Brain microvascular endothelial cell (primary cell): ENCODE results near the gene FRMD8.

Experiments used
- DNase-seq: peaks from one replicate; pipeline ENCODE4 v3.0.0-alpha.2; 2020
- H3K27ac ChIP-seq: fragments of 250-450 bp; sonication (Bioruptor Pico); 2 replicates; pipeline ENCODE4 v1.5.1; 2020; ENCODE audit warnings: mild to moderate bottlenecking, moderate library complexity
- H3K27me3 ChIP-seq: fragments of 250-450 bp; sonication (Bioruptor Pico); replicated peaks from 2 replicates; pipeline ENCODE4 v1.5.1; 2020; ENCODE audit warnings: mild to moderate bottlenecking
- H3K36me3 ChIP-seq: fragments of 250-450 bp; sonication (Bioruptor Pico); replicated peaks from 2 replicates; pipeline ENCODE4 v1.5.1; 2020; ENCODE audit warnings: mild to moderate bottlenecking
- H3K4me3 ChIP-seq: 2 replicates; pipeline ENCODE4 v1.5.1; 2011; ENCODE audit warnings: low read depth, mild to moderate bottlenecking, control low read depth, low read length, moderate library complexity
- CTCF ChIP-seq: IDR thresholded peaks from 2 replicates; pipeline ENCODE4 v1.5.1; 2011; ENCODE audit warnings: low read depth, mild to moderate bottlenecking, moderate library complexity, low read length, control low read depth, inconsistent platforms; ENCODE audit errors: missing control alignments
- in situ Hi-C: cut with HindIII; loops from 2 replicates; pipeline ENCODE4 v1.10.0; 2017; ENCODE audit warnings: low sequenced_read_pairs, low pct_ligation_motif_present

Gene FRMD8

GRCh38 chr11:65390996-65391395 is 4.6 kb downstream of the FRMD8 start:
- Histone ChIP-seq H3K27me3 (no peaks in the 10 kb centered on the region), H3K36me3 (peaks cover 43% of the 10 kb centered on the region), H3K27ac (peak overlapping the region; percentile 67), H3K4me3 (peak overlapping the region; percentile 20)
- TF ChIP-seq CTCF, result peak; percentile 22
- no peak for DNase-seq
- in situ Hi-C loops, result no loop called here

GRCh38 chr11:65392186-65392829 is 5.9 kb downstream of the FRMD8 start:
- no peak for DNase-seq
- in situ Hi-C loops, result no loop called here
- TF ChIP-seq CTCF, result no peak
- no peak overlapping the region for H3K27ac ChIP-seq
- no peaks in the 10 kb centered on the region for H3K27me3 ChIP-seq
- no peak overlapping the region for H3K4me3 ChIP-seq
- H3K36me3 ChIP-seq, result peaks cover 56% of the 10 kb centered on the region

GRCh38 chr11:65392899-65393298 is 6.5 kb downstream of the FRMD8 start:
- TF ChIP-seq CTCF, result no peak
- no peaks in the 10 kb centered on the region for H3K27me3 ChIP-seq
- H3K36me3 ChIP-seq, result peaks cover 62% of the 10 kb centered on the region
- in situ Hi-C loops, result no loop called here
- no peak overlapping the region for H3K27ac ChIP-seq
- no peak overlapping the region for H3K4me3 ChIP-seq
- no peak for DNase-seq

GRCh38 chr11:65393513-65394079 is 7.2 kb downstream of the FRMD8 start:
- H3K4me3 ChIP-seq, result no peak overlapping the region
- TF ChIP-seq CTCF, result no peak
- in situ Hi-C loops, result no loop called here
- H3K36me3 ChIP-seq, result peaks cover 69% of the 10 kb centered on the region
- DNase-seq, result no peak
- H3K27ac ChIP-seq, result no peak overlapping the region
- no peaks in the 10 kb centered on the region for H3K27me3 ChIP-seq

- no peaks in the 10 kb centered on the region for H3K27me3 ChIP-seq
- no peak for DNase-seq
- H3K36me3 ChIP-seq, result peaks cover 72% of the 10 kb centered on the region
- no peak for TF ChIP-seq CTCF
- in situ Hi-C loops, result no loop called here
- no peak overlapping the region for H3K4me3 ChIP-seq
- no peak overlapping the region for H3K27ac ChIP-seq
Measured at GRCh38 chr11:65394125-65394536, 7.7 kb downstream of the FRMD8 start.

GRCh38 chr11:65395961-65396530 is 9.6 kb downstream of the FRMD8 start:
- no peak overlapping the region for H3K27ac ChIP-seq
- H3K27me3 ChIP-seq, result no peaks in the 10 kb centered on the region
- DNase-seq, result no peak
- TF ChIP-seq CTCF, result no peak
- in situ Hi-C loops, result no loop called here
- peaks cover 91% of the 10 kb centered on the region for H3K36me3 ChIP-seq
- H3K4me3 ChIP-seq, result no peak overlapping the region
